GM21717 (cell line): ENCODE data around the gene ZMAT1.
"Not testable (repeated sequence)": the region's sequence is repeated elsewhere in the genome, so short reads cannot be mapped to it uniquely, and the experiment has no call there.

Experiments
- ATAC-seq: cut with Tn5 transposase; IDR thresholded peaks from one replicate; pipeline ENCODE4 v1.9.1; 2021; ENCODE audit warnings: mild to moderate bottlenecking, moderate library complexity; ENCODE audit not compliant: unreplicated experiment

The ZMAT1 gene

DNA sequence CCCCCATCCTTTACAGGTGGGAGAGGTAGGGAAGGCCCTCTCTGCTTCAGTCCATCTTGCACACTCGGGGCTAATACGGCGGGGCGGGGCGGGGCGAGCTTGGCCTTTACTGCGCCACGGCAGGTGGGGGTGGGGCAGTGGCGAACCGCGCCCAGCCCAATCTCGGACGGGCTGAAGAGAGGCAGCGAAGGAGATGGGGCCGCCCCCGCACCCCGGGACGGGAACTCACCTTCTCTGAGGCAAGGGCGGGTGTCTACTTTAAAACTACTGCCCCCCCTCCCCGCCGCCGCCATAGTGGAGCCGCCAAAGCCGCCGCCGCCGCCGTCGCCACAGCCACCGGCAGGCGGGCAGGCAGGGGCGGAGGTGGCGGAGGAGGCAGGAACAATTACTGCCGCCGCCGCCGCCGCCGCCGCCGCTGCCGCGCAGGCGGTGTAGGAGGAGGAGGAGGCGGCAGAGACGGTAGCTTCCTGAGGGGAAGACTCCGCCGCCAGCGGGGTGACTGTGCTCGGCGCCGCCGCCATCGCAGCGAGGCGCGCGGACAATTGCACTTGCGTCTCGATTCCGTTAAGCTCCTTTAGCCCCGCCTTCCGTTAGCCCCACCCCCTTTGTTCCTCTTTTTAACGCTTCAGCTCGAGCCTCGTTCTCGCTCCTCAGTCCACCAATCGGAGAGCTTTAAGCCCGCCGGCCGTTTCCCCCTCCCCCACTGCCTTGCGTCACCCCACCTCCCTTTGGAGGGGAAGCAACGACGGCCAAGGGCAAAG is at the start of gene ZMAT1:
TSS of gene ZMAT1 (minus strand) at position 540 of the 761 bp plus-strand sequence. CDS start at position 521, 19 bp downstream.
- peak; percentile 92 for ATAC-seq

DNA sequence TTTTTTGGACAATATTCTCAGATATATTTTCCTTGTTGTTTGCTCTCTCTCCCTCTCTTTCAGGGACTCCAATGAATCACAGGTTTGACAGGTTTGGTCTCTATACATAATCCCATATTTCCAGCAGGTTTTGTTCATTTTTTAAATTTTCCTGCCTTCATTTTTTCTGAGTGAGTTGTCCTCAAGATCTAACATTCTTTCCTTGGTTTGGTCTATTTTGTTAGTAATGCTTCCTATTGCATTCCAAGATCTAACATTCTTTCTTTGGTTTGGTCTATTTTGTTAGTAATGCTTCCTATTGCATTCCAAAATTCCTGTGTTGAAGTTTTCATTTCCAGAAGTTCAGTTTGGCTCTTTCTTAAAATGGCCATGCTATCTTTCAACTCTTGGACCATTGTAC is 45.3 kb upstream of the ZMAT1 start:
- no peak for ATAC-seq

- no peak for ATAC-seq
Measured at GRCh38 chrX:101973066-101973465, 41.2 kb upstream of the ZMAT1 start.

- ATAC-seq, result not testable (repeated sequence)
Measured at GRCh38 chrX:101964923-101965539, 33.2 kb upstream of the ZMAT1 start.

DNA sequence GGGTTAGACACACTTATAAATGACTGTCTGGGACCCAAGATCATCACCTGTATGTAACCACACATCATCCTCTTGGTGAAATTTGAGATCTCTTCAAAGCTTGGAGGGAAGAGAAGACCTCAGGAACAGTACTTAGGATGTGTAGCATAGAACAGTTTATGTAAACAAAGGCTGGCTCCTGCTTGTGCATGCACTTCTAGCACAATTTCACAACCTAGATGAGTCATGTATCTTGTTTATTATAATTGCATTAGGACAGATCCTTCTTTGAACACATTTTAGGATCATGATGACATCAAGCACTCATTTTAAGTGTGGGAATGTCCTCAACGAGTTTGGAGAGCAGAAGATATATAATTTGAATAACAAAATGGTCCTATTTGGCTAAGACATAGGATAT is 26.3 kb upstream of the ZMAT1 start:
- ATAC-seq, result no peak

DNA sequence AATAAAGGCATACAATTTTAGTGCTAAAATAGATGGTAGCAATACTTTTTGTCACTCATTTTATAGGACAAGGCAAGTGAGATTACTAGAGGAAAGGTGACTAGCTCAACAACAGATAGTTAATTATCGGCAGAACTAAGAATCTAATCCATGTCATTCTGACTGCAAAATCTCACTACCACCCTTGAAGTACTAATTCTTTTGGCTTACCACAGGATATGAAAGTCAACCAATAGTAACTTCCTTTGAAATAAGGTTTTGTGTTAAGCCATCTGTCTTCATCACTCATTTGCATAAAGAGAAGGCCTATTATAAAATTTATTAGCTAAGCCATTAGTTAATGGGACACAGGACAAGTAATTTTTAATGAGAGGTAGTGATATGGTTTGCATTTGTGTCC is 25.3 kb upstream of the ZMAT1 start:
- no peak for ATAC-seq

DNA sequence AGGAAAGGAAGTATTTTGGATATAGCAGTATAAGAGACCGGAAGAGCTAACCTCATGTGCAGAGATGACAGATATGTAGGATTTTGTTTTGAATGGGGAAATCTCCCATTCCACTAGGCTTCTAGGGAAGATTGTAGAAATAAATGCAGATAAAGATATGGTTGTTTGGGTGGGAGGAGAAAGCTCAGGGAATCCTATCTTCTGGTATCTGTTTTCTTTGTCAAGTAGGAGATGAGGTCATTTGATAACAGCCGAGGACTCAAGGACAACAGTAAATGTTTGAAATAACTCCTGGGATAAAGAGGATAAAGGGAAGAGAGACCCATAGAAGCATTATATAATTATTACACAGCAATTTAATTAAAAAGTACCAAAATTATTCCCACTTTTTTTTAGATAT is 24.7 kb upstream of the ZMAT1 start:
- ATAC-seq, result no peak

GRCh38 chrX:101950581-101950980 is 18.8 kb upstream of the ZMAT1 start:
- no peak for ATAC-seq

DNA sequence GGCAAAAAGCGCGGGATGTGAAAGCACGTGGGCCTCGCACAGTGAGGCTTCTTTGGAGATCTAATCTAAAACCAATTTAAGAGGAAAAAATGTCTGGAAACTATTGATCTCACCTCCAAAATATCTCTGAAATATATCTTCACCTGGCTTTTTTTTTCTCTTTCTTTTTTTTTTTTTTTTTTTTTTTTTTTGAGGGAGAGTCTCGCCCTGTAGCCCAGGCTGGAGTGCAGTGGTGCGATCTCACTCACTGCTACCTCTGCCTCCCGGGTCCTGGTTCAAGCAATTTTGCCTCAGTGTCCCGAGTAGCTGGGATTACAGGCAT is 383 bp upstream of the ZMAT1 start:
- no peak for ATAC-seq

- ATAC-seq, result no peak
Measured at GRCh38 chrX:101931136-101931487, 715 bp downstream of the ZMAT1 start.

DNA sequence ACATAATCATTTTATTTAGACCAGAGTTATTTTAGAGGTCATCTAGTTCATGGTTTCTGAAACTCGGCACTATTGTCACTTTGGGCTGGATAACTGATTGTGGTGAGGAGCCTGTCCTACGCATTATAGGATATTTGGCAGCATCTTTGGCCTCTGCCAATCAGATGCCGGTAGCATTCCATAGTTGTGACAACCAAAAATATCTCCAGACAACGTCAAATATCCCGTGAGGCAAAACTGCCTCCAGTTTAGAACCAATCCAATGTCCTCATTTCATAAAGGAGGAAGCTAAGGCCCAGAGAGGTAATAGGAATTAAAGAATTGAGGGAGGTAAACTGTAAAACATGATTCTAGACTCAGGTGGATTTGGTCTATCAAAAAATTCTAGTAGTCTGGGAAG is 6.1 kb downstream of the ZMAT1 start:
- ATAC-seq, result no peak

- ATAC-seq, result no peak
Measured at GRCh38 chrX:101918751-101919150, 13.1 kb downstream of the ZMAT1 start.

- no peak for ATAC-seq
Measured at GRCh38 chrX:101906136-101906796, 25.6 kb downstream of the ZMAT1 start.

DNA sequence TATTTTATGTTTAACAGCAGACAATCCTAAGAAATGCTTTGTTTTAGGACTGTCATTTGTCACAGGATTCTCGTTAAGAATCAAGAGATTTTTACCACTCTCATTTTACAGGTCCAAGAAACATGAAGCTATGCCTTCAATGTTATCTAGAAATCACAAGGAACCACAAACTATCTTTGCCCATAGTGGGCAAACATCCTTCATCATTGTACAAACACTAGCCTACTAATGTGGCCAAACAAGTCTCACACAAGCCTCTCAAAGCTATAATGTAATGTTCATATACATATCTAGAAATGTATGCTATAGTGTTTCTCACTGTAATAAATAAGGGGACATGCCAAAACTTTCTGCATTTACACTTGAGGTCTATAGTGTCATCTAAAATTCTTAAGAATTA is 26.8 kb downstream of the ZMAT1 start:
- no peak for ATAC-seq
